Measurements from ENCODE around the gene CDH13. TPM values are rescaled to one million over a fixed set of nuclear protein-coding genes. Genes with fewer than 3 reads are reported as not detected.

CDH13 gene
- total RNA-seq, 1 donor from 2014 or later = not detected

DNA sequence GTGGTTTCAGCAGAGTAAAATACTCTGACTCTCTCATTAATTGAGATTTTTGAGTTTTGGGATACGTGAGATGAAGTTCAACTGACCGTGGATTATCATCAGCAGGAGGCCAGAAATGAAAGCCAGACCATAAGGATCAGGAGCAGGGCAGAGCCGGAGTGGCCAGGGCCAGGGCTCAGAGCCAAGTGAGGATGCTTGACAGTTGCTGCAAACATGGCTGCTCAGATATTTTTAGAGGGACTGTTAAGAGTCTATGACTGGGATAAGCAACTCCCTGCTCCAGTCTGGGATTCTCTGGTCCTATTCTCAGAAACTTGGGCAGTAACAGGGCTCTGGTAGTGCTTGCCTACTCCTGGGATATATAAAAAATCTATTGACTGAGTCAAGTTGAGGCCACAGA, 17.6 kb upstream of the CDH13 start:
- intact Hi-C loops (cut with micrococcal nuclease) = no loop called here
- H3K27me3 Mint-ChIP-seq = peaks cover 6% of the 10 kb centered on the region
- CTCF ChIA-PET = no interaction called here
- DNase-seq (no peak), ATAC-seq (ENCODE audit: low read depth) (no peak)
- no peaks in the 10 kb centered on the region for H3K36me3 Mint-ChIP-seq (ENCODE audit: low read depth)
- no peak for TF ChIP-seq CTCF (IDR thresholded peaks at IDR 0.05)
- H3K4me3 Mint-ChIP-seq = no peak overlapping the region
- H3K9me3 Mint-ChIP-seq = no peaks in the 10 kb centered on the region
- H3K27ac Mint-ChIP-seq = no peak overlapping the region
- no peaks in the 10 kb centered on the region for H3K4me1 Mint-ChIP-seq
- POLR2A ChIA-PET = no interaction called here

DNA sequence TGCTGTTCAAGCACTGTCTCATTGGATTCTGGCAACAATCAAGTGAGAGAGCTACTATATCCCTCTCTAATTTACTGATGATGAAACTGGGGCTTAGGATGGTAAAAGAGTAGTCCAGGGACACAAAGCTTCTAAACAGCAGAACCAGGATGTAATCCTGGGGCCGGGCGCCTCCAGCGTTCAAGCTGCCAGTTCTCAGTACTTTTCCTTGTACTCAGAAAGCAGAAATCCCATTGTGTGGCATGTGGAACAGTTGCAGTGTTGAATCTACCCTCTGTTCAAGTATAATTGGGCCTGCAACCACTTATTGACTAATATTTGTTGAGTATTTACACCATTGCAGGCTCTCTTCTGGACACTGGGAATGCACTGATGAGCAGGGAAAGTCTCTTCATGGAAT, 14.5 kb upstream of the CDH13 start:
- Mint-ChIP-seq H3K27me3 (peaks cover 6% of the 10 kb centered on the region), H3K36me3 (ENCODE audit: low read depth) (no peaks in the 10 kb centered on the region), H3K27ac (no peak overlapping the region), H3K9me3 (no peaks in the 10 kb centered on the region), H3K4me1 (no peaks in the 10 kb centered on the region), H3K4me3 (no peak overlapping the region)
- ATAC-seq (ENCODE audit: low read depth) (no peak), DNase-seq (no peak)
- intact Hi-C loops (cut with micrococcal nuclease) = no loop called here
- no peak for TF ChIP-seq CTCF (IDR thresholded peaks at IDR 0.05)
- POLR2A ChIA-PET = no interaction called here
- CTCF ChIA-PET = no interaction called here

GRCh38 chr16:82616356-82616755, 10.4 kb upstream of the CDH13 start:
- no peak overlapping the region for H3K4me3 Mint-ChIP-seq
- no peaks in the 10 kb centered on the region for H3K9me3 Mint-ChIP-seq
- no peaks in the 10 kb centered on the region for H3K36me3 Mint-ChIP-seq (ENCODE audit: low read depth)
- no peak for TF ChIP-seq CTCF (IDR thresholded peaks at IDR 0.05)
- no peak for ATAC-seq (ENCODE audit: low read depth)
- intact Hi-C loops (cut with micrococcal nuclease) = no loop called here
- CTCF ChIA-PET = no interaction called here
- POLR2A ChIA-PET = no interaction called here
- H3K4me1 Mint-ChIP-seq = no peaks in the 10 kb centered on the region
- no peaks in the 10 kb centered on the region for H3K27me3 Mint-ChIP-seq
- DNase-seq = no peak
- no peak overlapping the region for H3K27ac Mint-ChIP-seq

- ChIA-PET POLR2A (no interaction called here), CTCF (no interaction called here)
- Mint-ChIP-seq H3K9me3 (no peaks in the 10 kb centered on the region), H3K36me3 (ENCODE audit: low read depth) (no peaks in the 10 kb centered on the region), H3K27me3 (peaks cover 19% of the 10 kb centered on the region), H3K27ac (no peak overlapping the region), H3K4me1 (no peaks in the 10 kb centered on the region), H3K4me3 (no peak overlapping the region)
- intact Hi-C loops (cut with micrococcal nuclease) = no loop called here
- ATAC-seq (ENCODE audit: low read depth) = no peak
- TF ChIP-seq CTCF (IDR thresholded peaks at IDR 0.05) = no peak
- DNase-seq = no peak
Measured at GRCh38 chr16:82621781-82622180, 5.0 kb upstream of the CDH13 start.

DNA sequence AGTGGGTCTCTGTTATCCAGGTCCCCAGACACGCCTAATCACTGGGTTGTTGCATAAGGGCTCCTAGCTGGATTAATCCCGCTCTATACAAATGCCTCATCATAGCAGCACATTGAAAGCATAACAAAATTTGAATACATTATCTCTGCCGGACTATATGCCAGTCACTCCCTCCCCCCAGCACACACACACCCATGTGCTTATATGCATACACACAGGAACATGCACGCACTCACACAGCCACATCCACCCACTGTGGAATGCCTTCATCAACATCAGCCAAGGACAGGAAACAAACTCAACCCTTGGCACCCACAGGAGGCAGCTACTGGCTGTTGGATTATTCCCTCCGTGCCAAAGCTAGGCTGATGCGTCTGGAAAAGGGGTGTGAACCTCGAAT, 3.5 kb upstream of the CDH13 start:
- H3K9me3 Mint-ChIP-seq = no peaks in the 10 kb centered on the region
- no peak overlapping the region for H3K4me3 Mint-ChIP-seq
- peaks cover 22% of the 10 kb centered on the region for H3K27me3 Mint-ChIP-seq
- H3K4me1 Mint-ChIP-seq = no peaks in the 10 kb centered on the region
- CTCF ChIA-PET = no interaction called here
- no peak for TF ChIP-seq CTCF (IDR thresholded peaks at IDR 0.05)
- POLR2A ChIA-PET = no interaction called here
- H3K36me3 Mint-ChIP-seq (ENCODE audit: low read depth) = no peaks in the 10 kb centered on the region
- ATAC-seq (ENCODE audit: low read depth) (no peak), DNase-seq (no peak)
- intact Hi-C loops (cut with micrococcal nuclease) = no loop called here
- H3K27ac Mint-ChIP-seq = no peak overlapping the region

Measured in activated B cell treated with CpG ODN at 0.5 μM for 24 hours (primary cell).